Activated CD4-positive, alpha-beta T cell treated with anti-CD3 and anti-CD28 coated beads for 24 hours (primary cell): Measurements from ENCODE around the gene ADAMTS17.
"Not testable (repeated sequence)": the region's sequence is repeated elsewhere in the genome, so short reads cannot be mapped to it uniquely, and the experiment has no call there.

Experiments used
- DNase-seq, 2 donors: peaks; one replicate each; pipeline ENCODE4 v3.0.0-alpha.2; 2020; ENCODE audit warnings: low read depth in 2 of 2

Gene ADAMTS17

DNA sequence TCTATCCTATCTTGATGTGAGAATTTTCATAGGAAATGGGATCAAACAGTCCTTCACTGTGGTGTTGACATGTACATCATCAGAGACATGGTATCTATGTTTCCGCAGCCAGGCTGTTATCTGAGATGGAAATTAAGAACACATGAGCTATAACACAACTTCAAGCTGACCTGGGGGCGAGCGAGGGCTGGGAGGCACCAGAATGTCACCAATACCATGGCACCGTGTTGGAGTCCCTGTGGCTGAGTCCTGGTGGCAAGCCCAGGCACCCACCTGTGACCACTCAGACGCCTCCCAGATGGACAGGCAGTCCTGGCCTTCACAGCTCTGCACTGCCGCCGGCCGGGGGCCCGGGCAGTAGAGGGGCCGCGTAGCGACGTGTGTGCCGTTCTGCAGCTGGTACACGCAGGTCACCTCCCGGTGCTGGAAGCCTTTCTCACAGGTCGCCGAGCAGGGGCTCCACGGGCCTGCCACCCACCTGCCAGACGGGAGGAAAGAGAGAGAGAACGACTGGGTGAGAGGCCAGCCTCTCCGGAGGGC is 344.6 kb downstream of the ADAMTS17 start:
- DNase-seq, result no peak

DNA sequence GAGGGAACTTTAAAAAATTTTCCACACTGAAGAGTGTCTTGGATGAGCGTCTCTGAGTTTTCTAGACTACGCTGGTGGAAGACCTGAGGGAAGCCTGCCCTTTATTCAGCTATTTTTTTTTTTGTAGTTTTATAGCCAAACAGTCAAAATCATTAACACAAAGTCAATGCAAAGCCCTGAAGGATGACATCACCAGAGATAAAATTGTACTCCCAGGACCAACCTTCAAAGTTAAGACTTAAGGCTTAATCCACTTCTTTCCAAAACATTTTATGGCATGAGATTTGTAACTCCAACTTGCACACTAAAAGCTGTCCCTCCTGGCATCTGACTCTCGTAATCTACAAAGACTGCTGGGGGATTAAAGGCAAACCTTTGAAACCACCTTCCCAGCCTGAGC is 345.1 kb downstream of the ADAMTS17 start:
- DNase-seq, result no peak

DNA sequence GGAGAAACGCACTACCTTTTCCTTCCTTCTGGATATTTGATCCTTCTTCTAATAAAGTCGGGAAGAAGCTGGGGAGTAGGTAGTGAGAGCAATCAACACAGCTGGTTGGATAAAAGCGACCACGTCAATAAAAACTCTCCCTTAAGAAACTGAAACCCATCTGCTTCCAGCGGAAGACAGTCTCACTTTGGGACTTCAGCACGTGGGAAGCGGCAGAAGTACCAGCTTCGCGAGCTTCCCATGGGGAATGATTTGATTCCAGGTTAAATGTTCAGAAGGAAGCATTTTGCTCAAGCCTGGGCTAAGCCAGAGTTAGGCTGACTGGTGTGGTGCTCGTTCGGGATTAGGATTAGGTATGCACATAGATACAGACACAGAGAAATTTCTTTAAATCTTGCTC is 346.2 kb downstream of the ADAMTS17 start:
- DNase-seq, result no peak

- no peak for DNase-seq
Observed at GRCh38 chr15:99994849-99995248, 346.9 kb downstream of the ADAMTS17 start.

GRCh38 chr15:99993681-99994131 is 348.1 kb downstream of the ADAMTS17 start:
- no peak for DNase-seq

DNA sequence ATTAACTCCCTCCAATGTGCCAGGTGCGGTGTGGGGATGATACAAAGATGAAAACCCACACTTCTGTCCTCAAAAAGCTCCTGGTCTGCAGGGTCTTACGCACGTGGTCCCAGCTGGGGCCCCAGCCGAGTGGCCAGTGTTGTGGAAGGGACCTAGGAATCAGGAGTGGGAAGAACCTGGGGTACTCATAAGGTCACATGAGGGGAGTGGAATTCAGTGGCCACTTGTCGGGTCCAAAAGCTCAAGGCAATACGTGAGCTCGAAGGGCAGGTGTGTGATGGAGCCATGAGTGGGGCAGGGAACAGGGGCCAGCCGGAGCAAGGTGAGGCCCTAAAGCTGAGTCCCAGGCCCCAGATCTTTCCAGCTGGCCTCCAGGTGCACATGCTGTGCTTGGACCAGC is 348.5 kb downstream of the ADAMTS17 start:
- DNase-seq, result no peak

DNA sequence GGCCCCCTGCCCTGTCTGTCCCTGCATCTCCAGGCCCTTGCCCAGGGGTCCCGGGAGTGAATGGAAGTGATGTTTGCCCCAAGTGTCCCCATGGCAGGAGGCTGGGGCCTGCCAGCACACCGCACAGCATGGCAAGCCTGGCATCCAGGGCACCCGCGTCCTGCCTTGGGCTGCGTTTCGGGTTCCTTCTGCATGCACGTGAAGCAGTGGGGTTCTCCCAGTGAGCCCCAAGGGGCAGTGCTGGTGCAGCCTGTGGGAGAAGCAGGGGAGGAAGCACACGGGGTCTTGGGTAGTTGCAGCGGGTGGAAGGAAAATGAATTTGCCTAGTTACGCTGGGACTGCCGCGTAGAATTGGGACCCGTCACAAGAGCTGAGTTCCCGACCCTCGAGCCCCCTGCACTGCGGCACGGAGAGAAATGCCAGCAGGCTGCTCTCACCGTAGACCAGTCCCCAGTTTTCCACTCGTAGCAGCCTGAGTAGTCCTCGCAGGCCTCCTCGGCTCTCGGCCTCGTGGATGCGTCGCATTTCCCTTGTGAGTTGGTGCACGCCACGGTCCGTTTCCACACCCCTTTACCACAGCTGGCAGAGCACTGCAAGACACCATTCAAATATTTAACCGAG is 349.1 kb downstream of the ADAMTS17 start:
- no peak for DNase-seq

DNA sequence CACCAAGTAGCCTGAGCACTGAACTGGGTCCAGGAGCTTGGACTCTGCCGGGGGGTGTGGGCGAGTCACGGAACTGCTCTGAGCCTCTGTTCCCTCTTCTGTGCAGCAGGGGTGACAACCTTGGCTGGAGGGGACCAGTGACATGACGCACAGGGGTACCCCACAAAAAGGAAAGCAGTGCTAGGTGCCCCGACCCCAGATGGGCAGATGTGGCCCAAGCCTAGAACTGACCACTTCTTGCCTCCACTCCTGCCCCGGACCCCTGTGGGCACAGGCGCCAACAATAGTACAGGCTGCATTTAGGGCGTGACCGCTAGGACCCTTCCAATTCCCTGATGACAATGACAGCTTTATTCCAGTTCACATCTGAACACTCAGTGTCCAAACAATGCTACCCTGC is 352.7 kb downstream of the ADAMTS17 start:
- no peak for DNase-seq

DNA sequence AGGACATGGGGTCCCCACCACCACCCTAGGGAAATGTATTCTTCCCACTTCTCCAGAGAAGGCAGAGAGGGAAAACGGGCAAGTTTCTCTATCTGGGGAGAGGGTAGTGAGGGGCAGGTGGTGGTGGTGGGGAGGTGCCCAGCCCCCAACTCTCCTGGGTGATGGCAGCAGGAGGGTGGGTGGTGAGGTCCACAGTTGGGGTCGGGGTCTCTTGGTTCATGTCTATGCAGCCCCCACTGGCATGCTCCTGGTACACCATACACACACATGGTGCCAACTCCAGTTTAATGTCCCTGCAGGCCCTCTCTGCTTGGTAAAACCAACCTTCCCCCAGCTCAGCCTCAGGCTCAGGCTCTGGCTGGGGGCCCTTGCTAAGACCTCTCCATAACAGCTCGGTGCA is 354.1 kb downstream of the ADAMTS17 start:
- no peak for DNase-seq

DNA sequence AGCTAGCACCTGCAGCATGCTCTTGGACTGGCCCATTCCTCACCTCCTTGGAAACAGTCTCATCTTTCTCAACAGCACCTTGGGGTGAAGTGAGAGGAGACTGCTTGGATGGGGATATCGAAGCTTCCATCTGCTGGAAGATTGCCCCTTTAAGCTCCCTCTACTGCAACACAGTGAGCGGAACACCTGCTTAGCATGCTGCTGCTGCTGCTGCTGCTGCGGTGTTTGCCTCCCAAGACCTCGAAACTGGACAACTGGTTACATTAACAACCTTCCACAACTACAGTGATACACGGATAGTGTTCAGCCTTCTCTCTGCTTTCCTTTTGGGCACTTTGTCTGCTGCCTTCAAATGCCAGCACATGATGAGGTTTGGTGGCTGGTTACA is 354.7 kb downstream of the ADAMTS17 start:
- DNase-seq, result no peak

GRCh38 chr15:99986297-99987118 is 355.3 kb downstream of the ADAMTS17 start:
- no peak for DNase-seq

DNA sequence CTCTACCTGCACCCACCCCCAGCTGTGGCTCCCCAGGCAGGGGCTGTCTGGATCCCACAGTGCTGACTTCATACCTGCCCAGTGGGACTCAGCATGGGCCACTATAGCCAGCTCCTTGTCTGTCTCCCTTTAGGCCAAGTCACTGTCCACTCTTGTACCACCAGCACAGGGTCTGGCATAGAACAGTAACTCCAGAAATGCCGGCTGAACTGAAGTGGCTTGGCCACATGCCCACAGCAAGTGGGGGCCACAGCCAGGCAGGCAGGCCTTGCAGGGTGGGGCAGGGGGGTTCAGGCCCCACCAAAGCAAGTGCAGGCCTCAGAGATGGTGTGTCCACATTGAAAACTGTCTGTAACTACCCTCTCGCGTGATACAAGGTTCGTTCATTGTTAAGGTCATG is 355.9 kb downstream of the ADAMTS17 start:
- DNase-seq, result no peak

DNA sequence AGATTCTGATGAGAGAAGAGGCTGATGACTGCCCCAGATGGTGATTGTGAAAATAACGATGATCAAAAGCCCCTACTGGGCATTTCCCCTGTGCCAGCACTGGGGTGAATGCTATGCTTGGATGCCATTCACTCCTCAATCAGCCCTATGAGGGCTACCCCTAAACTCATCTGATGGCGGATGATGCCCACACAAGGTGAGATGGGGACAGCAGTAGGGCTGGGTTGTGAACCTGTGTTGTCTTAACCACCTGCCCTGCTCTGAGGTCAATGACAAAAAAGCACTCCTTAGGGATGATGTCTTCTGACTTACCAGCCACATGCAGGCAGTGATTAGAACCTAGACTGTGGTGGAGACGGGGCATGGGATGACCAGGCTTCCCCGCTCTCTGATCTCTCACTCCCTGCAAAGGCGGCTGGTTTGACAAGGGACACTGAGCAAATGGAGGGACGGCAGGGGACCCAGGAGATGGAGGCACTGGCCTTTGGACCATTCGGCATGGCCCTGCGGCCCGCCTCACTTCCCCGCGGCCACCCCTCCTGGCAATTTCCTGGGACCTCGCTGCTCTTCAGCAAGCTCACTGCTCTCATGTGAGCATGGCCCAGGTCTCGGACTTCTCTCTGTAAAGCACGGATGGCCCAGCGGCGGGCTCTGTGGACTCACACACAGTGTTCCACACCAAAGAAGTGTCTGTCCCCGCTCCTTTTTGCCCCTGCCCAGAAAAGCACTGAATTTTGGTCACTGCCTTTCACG is 357.1 kb downstream of the ADAMTS17 start:
- DNase-seq, result no peak

GRCh38 chr15:99983886-99984286 is 357.9 kb downstream of the ADAMTS17 start:
- DNase-seq, result no peak

DNA sequence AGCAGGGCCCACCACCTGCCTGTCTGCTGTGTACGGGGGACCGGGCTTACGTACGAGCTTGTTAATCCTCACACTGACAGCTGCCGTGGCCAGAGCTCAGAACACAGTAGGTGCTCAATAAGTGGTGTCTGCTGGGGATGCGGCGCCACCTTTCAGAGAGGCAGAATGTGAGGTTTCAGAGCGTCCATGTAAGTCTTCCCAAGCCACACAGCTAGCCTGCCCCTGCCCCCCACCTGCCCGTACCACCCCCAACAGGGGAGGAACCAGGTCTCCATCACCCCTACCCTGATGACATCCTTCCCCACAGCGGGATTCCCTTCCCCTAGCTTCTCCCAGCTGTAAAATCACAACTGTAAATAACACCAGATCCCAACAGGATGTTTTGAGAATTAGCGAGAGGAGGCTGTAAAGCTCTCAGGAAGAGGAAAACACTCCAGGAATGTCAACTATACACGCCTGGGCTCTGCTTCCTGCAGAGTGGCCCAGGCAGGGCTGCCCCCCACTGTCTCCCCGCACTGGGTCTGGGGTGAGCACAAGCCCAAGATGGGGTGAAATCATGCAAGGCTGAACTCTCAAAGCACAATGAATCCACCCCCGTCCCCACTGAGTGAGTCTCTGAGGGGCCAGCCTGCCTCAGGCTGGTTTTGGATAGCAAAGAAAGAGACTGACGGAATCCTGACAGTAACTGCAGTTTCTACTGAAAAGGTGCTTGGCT is 358.4 kb downstream of the ADAMTS17 start:
- DNase-seq, result no peak

- DNase-seq, result no peak
Observed at GRCh38 chr15:99982662-99983061, 359.1 kb downstream of the ADAMTS17 start.

DNA sequence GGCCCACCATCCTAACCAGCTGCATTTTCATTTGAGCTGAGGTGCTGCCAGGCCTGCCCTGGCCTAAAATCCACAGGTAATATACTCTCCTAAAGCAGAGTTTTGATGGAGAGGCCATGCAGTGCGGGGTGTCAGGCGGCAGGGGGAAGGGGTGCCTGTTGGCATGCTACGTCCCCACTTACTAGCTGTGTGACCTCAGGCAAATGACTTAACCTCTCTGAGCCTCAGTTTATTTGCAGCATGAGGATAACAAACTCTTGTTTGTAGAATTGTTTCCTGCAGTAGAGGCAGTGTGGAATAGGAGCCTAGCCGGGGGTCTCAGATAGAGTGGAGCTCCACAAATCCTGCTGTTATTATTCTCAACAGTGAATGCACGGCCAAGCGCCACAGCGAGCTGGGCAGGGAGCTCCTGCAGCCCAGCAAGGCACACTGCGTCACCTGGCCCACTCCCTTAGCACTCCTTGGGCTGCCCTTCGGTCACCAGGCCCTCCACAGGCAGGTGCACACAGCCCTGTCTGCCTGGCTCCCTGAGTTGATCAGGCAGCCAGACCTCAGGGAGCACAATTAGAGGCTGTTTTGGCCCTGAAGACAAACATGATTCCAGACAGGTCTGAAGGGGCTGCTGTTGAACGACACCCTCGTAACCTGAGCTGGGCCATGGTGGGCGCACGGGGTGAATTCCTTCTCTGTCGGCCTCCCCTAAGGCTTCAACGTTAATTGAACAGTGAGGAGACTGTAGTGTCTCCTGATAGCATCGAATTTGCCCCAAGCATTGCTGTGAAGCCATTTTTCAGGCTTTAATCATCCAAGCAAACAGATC is 359.7 kb downstream of the ADAMTS17 start:
- no peak for DNase-seq

- no peak for DNase-seq
Observed at GRCh38 chr15:99981191-99981647, 360.6 kb downstream of the ADAMTS17 start.

DNA sequence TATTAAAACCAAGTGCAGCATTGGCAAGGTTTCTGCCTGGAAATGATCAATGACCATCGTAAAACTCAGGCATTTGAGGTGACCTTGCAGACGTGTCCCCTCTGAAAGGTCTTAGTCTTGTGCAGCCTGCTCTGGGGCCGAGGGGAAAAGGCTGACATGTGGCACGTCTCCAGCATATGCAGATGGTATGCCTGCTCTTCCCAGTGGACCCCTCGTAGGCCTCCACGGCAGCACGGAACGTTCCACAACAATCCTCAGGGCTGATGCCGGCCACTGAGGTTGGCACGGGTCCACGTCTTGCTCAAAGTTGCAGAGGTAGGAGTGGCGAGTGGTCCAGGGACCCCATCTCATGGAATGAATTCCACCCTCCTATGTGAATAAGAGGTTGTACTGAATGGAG is 361.0 kb downstream of the ADAMTS17 start:
- DNase-seq, result no peak

DNA sequence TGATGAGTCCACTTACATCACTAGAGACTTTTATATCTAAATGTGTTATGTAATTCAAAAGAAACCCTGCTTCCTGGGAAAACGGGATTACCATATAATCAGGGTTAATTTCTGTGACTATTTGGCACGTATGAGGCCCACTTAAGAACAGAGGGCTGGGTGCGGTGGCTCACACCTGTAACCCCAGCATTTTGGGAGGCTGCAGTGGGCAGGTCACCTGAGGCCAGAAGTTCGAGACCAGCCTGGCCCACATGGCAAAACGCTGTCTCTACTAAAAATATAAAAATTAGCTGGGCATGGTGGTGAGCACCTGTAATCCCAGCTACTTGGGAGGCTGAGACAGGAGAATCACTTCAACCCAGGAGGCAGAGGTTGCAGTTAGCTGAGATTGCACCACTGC is 361.9 kb downstream of the ADAMTS17 start:
- DNase-seq, result not testable (repeated sequence)

DNA sequence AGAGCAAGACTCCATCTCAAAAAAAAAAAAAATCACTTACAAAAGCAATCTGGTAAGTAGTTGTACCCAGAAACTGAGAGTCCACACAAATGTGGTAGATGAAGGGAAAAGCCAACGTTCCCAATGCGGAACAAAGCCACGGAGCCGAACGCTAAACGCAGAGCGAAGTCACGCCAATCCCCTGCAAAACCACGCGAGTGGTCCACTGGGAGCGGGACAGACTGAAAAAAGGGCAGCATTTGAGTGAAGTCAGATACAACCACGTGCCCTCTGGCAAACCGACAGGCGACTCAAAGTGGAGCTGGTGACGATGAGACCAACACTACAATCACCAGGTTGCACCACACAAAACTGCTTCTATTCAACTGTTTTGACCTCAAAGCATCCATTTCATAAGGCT is 362.4 kb downstream of the ADAMTS17 start:
- DNase-seq, result no peak
